Effector memory CD4-positive, alpha-beta T cell (primary cell): ENCODE measurements around the gene LCP1.
"Not testable (repeated sequence)": the region's sequence is repeated elsewhere in the genome, so short reads cannot be mapped to it uniquely, and the experiment has no call there.

ENCODE experiments used
- DNase-seq, 3 donors: peaks; one replicate each; pipeline ENCODE4 v3.0.0-alpha.2; 2020
- H3K27ac ChIP-seq: 2 replicates; pipeline ENCODE4 v1.7.0; 2013; ENCODE audit warnings: mild to moderate bottlenecking, low read length, moderate library complexity; ENCODE audit not compliant: insufficient read depth, poor library complexity, severe bottlenecking
- H3K27me3 ChIP-seq: replicated peaks from 2 replicates; pipeline ENCODE4 v1.7.0; 2013; ENCODE audit warnings: mild to moderate bottlenecking, low read length; ENCODE audit not compliant: insufficient read depth, control insufficient read depth, poor library complexity, severe bottlenecking
- H3K36me3 ChIP-seq: 2 replicates; pipeline ENCODE4 v1.7.0; 2013; ENCODE audit warnings: mild to moderate bottlenecking, low read length, moderate library complexity; ENCODE audit not compliant: control insufficient read depth, insufficient read depth
- H3K4me1 ChIP-seq: 2 replicates; pipeline ENCODE4 v1.7.0; 2013; ENCODE audit warnings: low read length, mild to moderate bottlenecking; ENCODE audit not compliant: control insufficient read depth, insufficient read depth, poor library complexity, severe bottlenecking
- H3K4me3 ChIP-seq: 2 replicates; pipeline ENCODE4 v1.7.0; 2013; ENCODE audit warnings: low read length, low read depth, mild to moderate bottlenecking; ENCODE audit not compliant: insufficient read depth, poor library complexity, severe bottlenecking
- H3K9me3 ChIP-seq: 2 replicates; pipeline ENCODE4 v1.7.0; 2013; ENCODE audit warnings: mild to moderate bottlenecking, low read length, moderate library complexity; ENCODE audit not compliant: control insufficient read depth

LCP1 gene

GRCh38 chr13:46165485-46166223 is 16.3 kb downstream of the LCP1 start:
- Histone ChIP-seq H3K4me1 (peaks cover 67% of the 10 kb centered on the region), H3K27me3 (no peaks in the 10 kb centered on the region), H3K36me3 (no peaks in the 10 kb centered on the region), H3K27ac (peak overlapping the region; percentile 77), H3K9me3 (no peaks in the 10 kb centered on the region), H3K4me3 (no peak overlapping the region)
- peak in 1 of 3 donors; percentile 17 for DNase-seq

DNA sequence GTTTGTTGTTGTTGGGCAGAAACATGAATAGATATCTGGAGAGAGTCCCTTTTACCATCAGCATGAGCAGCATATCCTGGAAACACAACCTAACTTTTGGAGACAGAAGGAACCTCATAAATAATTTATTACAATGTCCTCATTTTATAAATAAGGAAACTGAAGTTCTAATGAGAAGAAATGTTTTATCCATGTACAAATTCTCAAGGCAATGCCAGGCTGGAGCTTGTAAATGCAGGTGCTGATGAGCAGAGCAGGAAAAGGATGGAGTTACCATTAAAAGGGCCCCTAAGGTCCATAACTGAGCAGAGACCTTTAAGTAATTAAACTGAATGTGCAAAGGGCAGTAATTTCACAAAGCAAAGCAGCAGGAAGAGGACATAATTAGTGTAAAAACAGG is 17.3 kb downstream of the LCP1 start:
- H3K27ac ChIP-seq: peak overlapping the region; percentile 77

DNA sequence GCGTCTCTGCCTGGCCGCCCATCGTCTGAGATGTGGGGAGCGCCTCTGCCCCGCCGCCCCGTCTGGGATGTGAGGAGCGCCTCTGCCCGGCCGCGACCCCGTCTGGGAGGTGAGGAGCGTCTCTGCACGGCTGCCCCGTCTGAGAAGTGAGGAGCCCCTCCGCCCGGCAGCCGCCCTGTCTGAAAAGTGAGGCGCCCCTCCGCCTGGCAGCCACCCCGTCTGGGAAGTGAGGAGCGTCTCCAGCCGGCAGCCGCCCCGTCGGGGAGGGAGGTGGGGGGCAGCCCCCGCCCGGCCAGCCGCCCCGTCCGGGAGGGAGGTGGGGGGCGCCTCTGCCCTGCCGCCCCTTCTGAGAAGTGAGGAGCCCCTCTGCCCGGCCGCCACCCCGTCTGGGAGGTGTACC is 19.2 kb downstream of the LCP1 start:
- not testable (repeated sequence) for DNase-seq, H3K27me3 ChIP-seq, H3K9me3 ChIP-seq, H3K4me3 ChIP-seq, H3K27ac ChIP-seq
- H3K36me3 ChIP-seq: peaks cover 19% of the 10 kb centered on the region
- H3K4me1 ChIP-seq: peaks cover 55% of the 10 kb centered on the region

More for the DNA sequence above, 17.3 kb downstream of the LCP1 start:
- H3K4me1 ChIP-seq: peaks cover 67% of the 10 kb centered on the region
- H3K36me3 ChIP-seq: peaks cover under 1% of the 10 kb centered on the region
- no peak for DNase-seq
- H3K27me3 ChIP-seq: no peaks in the 10 kb centered on the region
- no peaks in the 10 kb centered on the region for H3K9me3 ChIP-seq
- no peak overlapping the region for H3K4me3 ChIP-seq

GRCh38 chr13:46160471-46161066 is 21.4 kb downstream of the LCP1 start:
- DNase-seq: no peak
- H3K9me3 ChIP-seq: no peaks in the 10 kb centered on the region
- H3K27ac ChIP-seq: peak overlapping the region; percentile 72
- H3K4me3 ChIP-seq: peak overlapping the region; percentile 9
- H3K4me1 ChIP-seq: peaks cover 37% of the 10 kb centered on the region
- peaks cover 35% of the 10 kb centered on the region for H3K36me3 ChIP-seq
- no peaks in the 10 kb centered on the region for H3K27me3 ChIP-seq

DNA sequence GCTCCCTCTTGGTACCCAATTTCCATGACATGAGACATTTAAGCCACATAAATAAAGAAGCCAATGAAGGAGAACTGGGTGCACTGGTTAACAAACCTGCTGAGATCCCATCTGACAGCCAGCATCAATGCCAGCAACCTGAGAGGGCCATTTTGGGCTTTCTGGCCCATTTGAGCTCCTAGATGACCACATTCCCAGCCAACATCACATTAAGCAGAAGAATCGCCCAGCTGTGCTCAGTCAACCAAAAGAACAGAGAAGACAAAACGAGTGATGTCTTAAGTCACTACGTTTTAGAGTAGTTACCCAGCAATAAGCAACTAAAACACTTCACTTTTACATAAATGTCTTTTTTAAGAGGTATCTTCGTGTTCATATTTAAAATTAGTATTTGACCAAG is 21.9 kb downstream of the LCP1 start:
- H3K27ac ChIP-seq: peak overlapping the region; percentile 72
- H3K4me1 ChIP-seq: peaks cover 36% of the 10 kb centered on the region
- no peak for DNase-seq
- peak overlapping the region; percentile 5 for H3K4me3 ChIP-seq
- no peaks in the 10 kb centered on the region for H3K27me3 ChIP-seq
- peaks cover 40% of the 10 kb centered on the region for H3K36me3 ChIP-seq
- no peaks in the 10 kb centered on the region for H3K9me3 ChIP-seq

- Histone ChIP-seq H3K4me1 (peaks cover 25% of the 10 kb centered on the region), H3K4me3 (no peak overlapping the region), H3K27me3 (no peaks in the 10 kb centered on the region), H3K9me3 (no peaks in the 10 kb centered on the region), H3K36me3 (peaks cover 51% of the 10 kb centered on the region), H3K27ac (peak overlapping the region; percentile 72)
- DNase-seq: no peak
Measured at GRCh38 chr13:46158983-46159382, 23.0 kb downstream of the LCP1 start.

GRCh38 chr13:46158222-46158621 is 23.8 kb downstream of the LCP1 start:
- no peak for DNase-seq
- H3K4me3 ChIP-seq: no peak overlapping the region
- no peaks in the 10 kb centered on the region for H3K9me3 ChIP-seq
- H3K4me1 ChIP-seq: peaks cover 24% of the 10 kb centered on the region
- no peak overlapping the region for H3K27ac ChIP-seq
- peaks cover 57% of the 10 kb centered on the region for H3K36me3 ChIP-seq
- no peaks in the 10 kb centered on the region for H3K27me3 ChIP-seq

DNA sequence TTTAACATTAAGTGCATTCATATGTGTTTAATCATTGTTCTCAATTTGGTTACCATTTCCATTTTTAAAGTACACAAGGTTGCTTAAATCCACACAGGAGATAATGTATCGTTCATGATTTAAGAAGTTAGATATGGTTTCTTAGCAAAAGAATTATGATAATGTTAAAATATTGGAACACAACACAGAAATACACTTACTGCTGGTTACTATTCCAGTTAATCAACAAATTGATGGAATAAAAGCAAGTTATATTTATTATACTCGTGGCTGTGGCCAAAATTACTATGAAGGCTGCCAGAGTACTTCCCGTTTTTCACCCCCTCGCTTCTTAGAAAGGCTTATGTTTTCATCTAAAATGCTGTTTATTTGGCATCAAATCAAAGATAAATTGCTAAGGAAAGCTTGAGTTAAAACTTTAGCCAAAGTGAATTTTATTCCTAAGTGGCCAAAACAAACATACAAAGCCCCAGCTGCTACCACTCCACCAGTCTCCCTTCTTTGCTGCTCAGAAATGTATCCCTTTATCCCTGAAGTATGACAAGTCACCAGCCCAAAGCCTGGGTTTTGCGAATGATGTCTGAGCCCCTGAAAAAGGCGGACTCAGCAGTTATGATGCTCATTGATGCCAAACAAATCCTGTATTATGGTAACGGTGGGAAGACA is 27.7 kb downstream of the LCP1 start:
- no peak overlapping the region for H3K27ac ChIP-seq
- H3K9me3 ChIP-seq: no peaks in the 10 kb centered on the region
- H3K4me3 ChIP-seq: no peak overlapping the region
- H3K36me3 ChIP-seq: peaks cover 92% of the 10 kb centered on the region
- H3K4me1 ChIP-seq: peaks cover 3% of the 10 kb centered on the region
- no peaks in the 10 kb centered on the region for H3K27me3 ChIP-seq
- no peak for DNase-seq

DNA sequence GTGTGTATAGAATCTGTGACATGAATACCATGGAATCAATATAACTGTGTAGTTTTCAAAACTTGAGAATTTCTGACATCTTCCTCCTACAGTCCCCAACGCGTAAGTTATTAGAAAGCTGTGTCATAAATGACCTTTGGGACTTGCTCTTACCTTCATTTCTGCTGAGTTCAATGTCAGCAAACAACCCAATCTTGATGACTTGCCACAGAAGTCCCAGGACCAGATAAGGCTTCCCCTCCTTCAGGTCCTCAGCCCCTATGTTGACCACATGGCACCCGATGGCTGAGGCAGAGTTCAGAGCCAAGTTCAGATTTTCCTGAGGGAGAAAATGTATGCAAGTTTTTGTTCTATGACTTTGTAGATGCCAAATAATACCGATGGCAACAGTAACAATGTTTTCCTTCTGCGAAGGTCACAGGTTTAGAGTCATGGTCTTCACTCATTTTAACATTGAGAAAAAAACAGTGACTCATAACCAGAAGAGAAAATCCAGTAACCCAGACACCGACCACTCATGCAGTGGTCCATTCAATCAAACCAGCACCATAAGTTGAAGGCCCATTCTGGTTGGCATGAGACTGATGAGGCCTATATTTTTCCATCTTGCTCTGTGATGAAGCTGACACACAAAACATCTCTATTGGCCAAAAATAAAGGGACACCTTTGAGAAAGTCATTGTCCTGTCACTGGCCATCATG is 29.2 kb downstream of the LCP1 start:
- Histone ChIP-seq H3K9me3 (no peaks in the 10 kb centered on the region), H3K36me3 (peaks cover 88% of the 10 kb centered on the region), H3K4me1 (no peaks in the 10 kb centered on the region), H3K27me3 (no peaks in the 10 kb centered on the region), H3K27ac (no peak overlapping the region), H3K4me3 (no peak overlapping the region)
- no peak for DNase-seq
